HG02759 (cell line): ENCODE results near the gene OR4K5.
"Not testable (repeated sequence)": the region's sequence is repeated elsewhere in the genome, so short reads cannot be mapped to it uniquely, and the experiment has no call there.

Source experiments
- ATAC-seq: cut with Tn5 transposase; IDR thresholded peaks from one replicate; pipeline ENCODE4 v1.9.1; 2021; ENCODE audit warnings: mild to moderate bottlenecking, moderate library complexity; ENCODE audit not compliant: unreplicated experiment

Gene OR4K5, protein sequence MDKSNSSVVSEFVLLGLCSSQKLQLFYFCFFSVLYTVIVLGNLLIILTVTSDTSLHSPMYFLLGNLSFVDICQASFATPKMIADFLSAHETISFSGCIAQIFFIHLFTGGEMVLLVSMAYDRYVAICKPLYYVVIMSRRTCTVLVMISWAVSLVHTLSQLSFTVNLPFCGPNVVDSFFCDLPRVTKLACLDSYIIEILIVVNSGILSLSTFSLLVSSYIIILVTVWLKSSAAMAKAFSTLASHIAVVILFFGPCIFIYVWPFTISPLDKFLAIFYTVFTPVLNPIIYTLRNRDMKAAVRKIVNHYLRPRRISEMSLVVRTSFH

DNA sequence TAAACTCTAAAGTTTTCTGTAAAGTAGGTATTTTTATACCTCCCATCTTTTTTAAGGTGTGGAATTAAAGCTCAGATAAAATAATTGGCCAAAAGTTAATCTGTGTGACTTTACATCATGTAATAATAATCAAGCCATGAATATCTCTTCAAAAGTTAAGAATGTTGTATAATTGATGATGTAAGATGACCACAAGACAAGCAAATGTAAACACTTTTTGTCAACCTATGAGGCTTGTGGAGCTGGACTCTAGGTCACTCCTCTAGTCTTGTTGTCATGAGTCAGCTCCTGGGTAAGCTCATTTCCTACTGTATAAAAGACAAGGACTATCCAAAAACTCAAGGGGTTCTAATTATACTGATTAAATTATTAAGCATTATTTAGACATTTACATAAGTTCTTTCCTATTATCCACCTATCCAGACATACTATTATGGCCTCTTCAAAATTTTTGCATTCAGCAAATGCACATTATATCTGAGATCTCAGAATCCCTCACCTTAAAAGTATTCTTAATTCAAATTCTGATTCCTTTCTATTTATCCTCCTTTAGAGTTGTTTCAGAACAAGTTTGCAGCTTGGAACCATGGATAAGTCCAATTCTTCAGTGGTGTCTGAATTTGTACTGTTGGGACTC, at the start of gene OR4K5:
Gene OR4K5 (plus strand): TSS at position 587 of the 637 bp plus-strand sequence. CDS start 0 bp downstream, at position 587.
- no peak for ATAC-seq

DNA sequence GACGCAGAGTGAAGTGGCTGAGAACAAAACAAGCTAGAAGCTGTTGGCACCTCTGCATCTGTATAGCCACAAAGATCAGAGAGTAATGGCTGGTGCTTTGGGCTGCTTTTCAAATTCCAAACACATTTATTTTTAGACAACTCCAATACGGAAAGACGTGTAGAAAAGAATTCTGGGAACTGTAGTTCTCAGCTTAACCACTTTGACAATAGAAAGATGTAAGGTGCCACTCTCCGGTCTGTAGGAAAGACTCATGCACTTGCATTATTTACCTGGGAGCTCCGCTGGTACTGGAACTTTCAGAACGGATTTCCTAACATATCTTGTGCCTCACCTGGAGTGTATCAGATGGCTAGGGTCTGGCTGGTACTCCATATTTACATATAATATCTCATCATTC, 47.2 kb upstream of the OR4K5 start:
- ATAC-seq, result no peak

DNA sequence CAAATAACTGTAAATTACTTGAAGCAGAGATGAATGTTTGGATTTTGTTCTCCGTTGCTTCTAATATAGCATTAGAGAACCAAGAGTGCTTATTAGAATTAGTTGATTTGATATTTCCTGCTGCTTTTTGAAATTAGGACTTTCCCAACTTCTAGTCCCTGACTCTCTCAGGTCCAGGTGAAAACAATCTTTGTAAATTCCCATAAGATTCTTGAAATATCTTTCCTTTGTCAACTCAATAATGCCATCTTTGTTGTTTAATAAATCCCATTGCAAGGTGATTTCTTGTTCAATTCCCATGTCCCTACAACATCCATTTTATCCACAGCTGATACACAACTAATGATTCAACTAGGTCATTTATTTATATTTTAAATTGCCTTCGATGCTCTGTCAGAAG, 45.6 kb upstream of the OR4K5 start, which contains the start of gene OR4K2:
Gene OR4K2 (plus strand): TSS at position 301 of the 400 bp plus-strand sequence. CDS start 1,126 bp downstream, outside the sequence.
- ATAC-seq, result no peak

DNA sequence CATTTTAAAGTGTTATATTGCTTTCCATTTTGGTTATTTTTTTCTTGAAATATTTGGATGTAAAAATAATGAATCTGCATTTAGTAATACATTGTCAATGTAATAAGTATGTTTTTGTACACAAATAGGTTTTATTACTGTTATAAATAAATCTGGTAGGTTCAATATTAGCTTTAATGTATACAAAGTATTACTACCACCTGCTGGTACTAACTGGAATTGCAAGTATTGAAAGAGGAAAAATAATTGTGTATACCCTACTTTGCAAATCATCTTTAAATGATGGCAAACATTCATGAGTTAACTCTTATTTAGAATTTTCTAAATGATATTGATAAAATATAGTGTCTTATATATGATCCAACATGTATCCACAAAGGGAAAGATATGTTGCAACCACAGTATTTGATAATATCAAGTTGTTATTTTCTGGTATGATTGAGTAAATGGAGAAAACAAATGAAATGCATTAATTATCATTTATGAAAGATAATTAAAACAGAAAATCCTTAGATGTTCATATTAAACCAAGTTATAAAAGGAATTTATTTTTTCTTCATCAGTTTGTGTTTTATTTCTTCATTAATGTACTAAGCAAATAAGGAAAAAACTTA, 42.3 kb upstream of the OR4K5 start:
- ATAC-seq, result no peak

DNA sequence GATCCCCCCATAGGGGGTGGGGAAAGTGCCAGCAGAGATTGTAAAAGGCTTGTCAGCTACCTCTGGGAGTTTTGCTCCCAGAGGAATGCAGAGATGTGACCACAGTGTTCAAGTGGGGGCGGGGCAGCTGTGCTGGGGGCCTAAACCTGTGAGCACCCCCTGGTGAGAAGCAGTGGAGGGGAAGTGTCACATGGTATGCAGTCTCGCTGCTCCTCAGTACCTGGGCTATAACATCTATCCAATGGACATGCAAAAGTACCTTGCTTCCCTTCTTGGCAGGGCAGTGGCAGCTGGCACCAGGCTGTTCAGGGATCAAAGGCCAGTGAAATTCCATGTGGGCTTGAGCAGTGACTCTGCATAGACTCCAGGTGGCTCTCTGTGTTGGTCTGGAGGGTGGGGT, 25.1 kb upstream of the OR4K5 start:
- no peak for ATAC-seq

DNA sequence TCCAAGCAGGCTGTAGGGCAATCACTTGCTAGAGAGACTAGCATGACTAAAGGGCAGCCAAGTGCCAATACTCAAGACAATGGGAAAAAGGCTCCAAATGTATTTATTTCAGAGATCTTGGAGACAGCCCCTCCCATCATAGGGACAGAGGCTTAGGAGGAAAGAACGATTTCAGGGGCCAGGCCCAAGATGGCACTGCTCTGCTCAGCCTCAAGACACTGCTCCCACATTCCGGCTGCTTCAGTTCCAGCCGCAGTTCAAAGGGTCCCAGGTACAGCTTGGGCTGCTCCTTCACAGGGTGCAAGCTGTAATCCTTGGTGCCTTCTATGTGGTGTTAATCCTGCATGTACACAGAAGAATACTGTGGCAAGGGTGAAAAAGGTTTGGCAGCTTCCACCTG, 19.4 kb upstream of the OR4K5 start:
- no peak for ATAC-seq

DNA sequence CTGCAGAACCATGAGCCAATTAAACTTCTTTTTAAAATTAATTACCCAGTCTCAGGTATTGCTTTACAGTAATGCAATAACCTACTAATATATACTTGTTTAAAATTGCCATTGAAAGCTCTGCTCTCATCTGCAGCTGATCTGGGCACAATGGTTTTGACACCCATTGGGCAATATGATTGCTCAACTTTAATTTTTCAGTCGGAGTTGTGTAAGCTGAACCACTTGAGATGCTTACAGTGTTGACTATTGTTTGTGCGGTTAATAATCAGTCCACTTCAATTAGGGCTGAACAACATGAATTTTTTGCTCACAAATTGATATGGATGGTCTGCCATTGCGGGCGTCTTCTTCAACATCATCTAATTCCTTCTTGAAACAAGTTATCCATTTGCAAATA, 18.0 kb upstream of the OR4K5 start:
- no peak for ATAC-seq

DNA sequence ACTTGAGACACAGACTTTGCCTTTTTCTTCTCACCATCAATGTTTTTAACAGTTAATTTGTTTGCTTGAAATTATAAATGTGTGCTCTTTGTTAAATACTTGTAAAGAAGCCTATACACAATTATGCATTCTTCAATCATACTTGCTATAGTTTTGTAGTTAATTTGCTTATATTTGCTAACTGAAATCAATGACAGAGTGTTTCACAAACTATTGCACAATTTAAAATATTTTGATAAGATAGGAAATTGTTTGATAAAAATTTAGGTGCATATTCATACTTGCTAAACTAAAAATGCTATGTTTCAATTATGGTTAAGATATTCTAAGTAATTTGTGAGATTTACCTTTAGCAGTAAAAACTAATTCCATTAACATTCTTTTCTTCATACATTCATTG, 13.7 kb upstream of the OR4K5 start:
- no peak for ATAC-seq

DNA sequence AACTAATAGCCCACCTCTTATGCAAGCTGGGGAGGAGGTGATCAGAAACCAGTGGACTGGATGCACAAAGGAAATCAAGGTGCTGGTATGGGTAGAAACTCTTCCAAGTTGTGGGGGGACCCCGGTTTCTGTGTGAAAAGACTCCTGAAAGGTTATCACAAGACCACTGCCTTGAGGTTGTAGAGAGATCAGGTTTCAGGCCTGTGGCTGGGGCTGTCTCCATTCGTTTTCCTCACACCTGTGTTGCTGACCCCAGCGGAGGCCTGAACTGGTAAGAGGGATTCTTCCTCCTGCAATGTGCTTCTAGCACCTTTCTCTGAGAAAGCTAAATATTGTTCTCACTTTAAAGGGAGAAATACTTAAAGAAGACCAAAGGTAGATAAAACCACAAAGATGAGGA, 9.3 kb upstream of the OR4K5 start:
- ATAC-seq, result no peak

DNA sequence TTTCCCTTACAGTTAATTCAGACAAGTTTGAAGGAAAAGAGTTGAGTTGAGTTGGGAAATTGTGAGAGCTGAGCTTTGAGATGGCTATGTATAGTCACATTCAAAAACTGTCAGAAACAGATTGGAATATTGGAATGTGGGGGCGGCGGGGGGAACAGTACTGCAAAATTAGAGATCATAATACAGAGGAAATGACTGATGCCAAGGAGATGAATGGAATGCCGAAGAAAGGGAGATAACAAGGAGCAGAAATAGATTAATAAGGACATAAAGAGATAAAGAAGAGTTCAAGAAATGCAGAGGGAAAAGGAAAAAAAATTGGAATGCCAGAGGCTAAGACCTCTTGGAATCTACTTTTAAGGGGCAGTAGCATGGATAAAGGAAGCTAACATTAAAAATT, 3.2 kb upstream of the OR4K5 start:
- ATAC-seq, result no peak

DNA sequence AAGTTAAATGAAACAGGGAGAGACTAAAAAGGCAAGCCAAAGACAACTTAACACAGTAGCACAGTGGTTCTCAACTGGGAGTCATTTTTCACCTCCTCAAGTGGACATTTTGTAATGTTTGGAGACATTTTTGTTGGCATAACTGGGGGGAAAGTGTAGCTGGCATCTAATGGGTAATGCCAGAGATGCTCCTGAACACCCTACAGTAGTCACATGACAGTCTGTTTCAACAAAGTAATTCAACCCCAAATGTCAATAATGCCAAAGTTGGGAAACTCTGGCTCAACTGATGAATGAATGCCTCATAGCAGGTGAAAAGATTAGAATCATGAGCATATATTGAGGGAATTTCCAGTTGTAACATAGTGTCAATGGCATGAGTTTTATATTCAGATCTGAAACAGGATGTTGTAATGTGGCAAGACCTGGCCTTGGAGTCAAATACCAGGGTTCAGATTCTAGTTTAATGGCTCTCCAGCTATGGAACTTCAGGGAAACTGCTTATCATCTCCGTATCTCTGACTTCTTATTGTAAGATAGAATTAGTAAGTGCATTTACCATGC, 2.4 kb upstream of the OR4K5 start:
- no peak for ATAC-seq

DNA sequence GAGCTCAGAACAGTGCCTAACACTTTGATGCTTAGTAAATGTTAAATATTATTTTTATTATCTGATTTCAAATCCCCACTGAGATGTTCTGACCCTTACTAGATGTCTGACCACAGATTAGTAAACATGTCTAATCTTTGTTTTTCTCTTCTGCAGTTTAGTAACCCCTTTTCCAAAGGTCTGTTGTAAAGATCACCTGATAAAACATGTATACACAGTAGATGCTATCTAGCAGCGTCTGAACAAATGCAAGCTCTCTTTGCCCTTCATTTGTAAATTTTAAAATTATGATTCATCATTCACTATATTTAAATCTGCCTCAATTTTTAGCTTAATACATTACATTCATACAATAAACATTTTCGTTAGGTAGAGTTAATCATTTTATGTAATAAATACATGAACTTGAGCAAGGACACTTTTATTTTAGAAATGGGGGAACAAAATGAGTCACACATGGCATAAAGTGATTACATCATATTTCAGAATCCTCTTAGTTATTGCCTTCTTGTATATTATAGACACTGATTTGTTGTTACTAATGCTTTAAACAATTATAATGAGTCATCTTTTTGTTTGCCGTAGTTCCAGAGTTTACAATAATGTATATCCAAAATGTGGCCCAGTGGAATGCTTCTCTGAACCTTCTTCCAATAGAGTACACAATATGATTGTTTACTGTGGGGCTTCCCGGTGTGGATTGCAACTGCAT, 1.7 kb upstream of the OR4K5 start:
- ATAC-seq, result no peak

DNA sequence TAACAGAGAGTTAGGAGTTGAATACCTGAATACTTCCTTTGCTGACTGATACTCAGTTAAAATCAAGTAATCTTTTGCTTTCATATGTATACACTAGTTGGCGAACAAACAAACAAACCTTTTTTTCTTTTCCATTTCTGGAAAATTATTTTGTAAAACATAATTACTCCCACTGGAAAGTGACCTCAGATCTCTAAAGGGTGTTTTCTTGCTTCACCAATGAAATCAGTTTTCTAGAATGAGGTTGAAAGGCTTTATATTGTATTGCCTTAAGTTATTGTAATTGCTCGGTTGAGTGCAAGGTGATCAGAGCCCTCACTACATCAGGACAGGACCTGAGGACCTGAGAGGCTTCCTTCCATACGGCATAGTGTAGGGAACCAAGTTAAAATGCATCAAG, 10.2 kb downstream of the OR4K5 start, which contains the start of gene OR4K1:
Gene OR4K1 (plus strand): TSS at position 301 of the 400 bp plus-strand sequence. CDS start 4,750 bp downstream, outside the sequence.
- no peak for ATAC-seq

DNA sequence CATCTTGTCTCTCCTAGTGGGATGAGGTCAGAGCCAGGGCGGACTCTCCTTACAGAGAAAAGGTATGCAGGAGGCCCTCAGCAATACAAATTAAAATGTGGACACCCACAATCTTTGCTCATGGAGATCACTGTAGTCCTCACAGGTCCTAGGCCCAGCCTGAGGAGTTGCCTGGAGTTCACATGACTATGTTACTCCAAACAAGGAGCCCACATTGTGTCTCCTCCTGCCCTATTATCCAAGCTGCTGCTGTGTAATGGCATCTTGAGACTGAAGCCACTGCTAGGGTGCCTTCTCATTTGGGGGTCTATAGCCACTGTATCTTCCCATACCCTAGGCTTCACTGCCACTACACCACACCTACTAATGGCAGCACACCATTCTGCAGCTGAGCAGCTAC, 21.3 kb downstream of the OR4K5 start:
- ATAC-seq, result no peak

DNA sequence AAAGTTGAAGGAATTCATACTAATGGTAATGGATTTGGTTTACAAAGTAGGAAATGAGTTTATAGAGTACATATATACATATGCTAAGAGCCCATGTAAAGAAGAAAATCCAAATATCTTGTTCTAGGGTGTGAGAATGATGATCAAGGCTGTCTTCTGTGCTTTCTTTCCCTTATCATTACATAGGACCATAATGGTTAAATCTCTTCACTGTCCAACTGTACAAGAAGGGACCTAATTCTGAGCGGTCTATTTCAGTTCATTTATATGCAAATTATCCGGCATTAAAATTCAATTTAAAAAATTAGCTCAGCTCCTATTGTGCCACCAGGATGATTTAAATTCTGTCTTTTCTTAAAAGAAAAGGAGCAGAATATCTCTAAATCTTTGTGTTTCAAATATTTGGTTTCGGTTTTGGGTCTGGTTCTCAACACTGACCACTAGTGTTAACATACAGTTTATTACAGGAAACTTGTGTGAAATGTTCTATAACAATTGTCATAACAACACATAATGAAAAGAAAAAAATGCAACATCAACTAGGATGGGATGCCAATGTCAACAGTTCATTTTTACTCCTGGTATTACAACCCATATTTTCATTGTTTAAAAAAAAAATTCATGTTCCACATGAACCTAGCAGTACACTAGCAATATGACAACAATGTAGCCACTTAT, 27.1 kb downstream of the OR4K5 start:
- no peak for ATAC-seq

DNA sequence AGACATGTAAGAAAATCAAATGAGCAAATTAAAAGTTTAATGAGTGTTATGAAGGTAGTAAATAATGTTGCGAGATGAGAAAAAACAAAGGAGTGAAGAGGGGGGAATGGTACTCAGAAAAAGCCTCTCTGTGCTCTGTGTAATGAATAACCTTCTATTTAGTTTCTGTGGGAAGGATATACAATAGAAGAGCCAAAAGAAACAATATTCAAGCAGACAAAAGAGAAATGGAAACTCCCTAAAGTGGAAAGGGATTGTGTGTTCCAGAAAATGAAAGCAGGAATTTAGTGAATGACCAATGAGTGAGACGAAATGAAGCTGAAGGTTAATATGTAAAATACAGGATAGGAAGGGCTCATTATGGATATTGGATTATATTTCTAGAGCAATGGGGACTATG, 28.8 kb downstream of the OR4K5 start:
- ATAC-seq, result no peak

DNA sequence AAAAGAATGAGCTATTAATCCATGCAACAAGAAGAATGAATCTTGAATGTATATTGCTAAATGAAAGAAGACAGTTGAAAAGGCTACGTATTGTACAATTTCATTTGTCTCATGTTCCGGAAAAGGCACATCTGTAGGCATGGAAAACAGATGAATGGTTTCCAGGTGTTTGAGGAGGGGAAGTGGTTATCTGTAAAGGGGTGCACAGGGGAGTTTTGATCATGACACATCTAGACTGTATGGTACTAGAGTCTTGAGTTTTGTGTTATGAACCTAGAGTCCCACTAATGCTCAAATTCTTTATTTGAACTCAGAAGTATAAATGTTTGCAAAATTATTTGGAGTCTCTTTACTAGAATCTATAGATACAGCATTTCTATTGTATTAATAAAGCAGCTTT, 49.3 kb downstream of the OR4K5 start:
- not testable (repeated sequence) for ATAC-seq
